Endodermal cell (in vitro differentiated cells): ENCODE measurements around the gene MINK1. TPM values are rescaled to one million over a fixed set of nuclear protein-coding genes. Genes with fewer than 3 reads are reported as not detected.
A peak's percentile ranks its signal among the peaks of the same experiment; 100 is the strongest.

Experiments
- DNase-seq: peaks from one replicate; pipeline ENCODE4 v3.0.0-alpha.2; 2017
- H3K27ac ChIP-seq: 2 replicates; pipeline ENCODE4 v1.5.1; 2013; ENCODE audit warnings: mild to moderate bottlenecking, low read depth, low read length, moderate library complexity
- H3K27me3 ChIP-seq: 2 replicates; pipeline ENCODE4 v1.6.1; 2013; ENCODE audit warnings: mild to moderate bottlenecking, low read length, moderate library complexity; ENCODE audit not compliant: insufficient read depth, control insufficient read depth, poor library complexity, severe bottlenecking
- H3K36me3 ChIP-seq: 2 replicates; pipeline ENCODE4 v1.7.0; 2013; ENCODE audit warnings: mild to moderate bottlenecking, low read length, moderate library complexity; ENCODE audit not compliant: control insufficient read depth, insufficient read depth
- H3K4me1 ChIP-seq: one replicate; pipeline ENCODE4 v1.7.0; 2013; ENCODE audit warnings: low read length; ENCODE audit not compliant: control insufficient read depth, insufficient read depth
- H3K4me3 ChIP-seq: 2 replicates; pipeline ENCODE4 v1.5.1; 2013; ENCODE audit warnings: mild to moderate bottlenecking, low read length, moderate library complexity
- H3K9ac ChIP-seq: 2 replicates; pipeline ENCODE4 v1.6.1; 2013; ENCODE audit warnings: mild to moderate bottlenecking, low read length, moderate library complexity; ENCODE audit not compliant: poor library complexity, severe bottlenecking; ENCODE audit errors: extremely low read depth
- H3K9me3 ChIP-seq: 2 replicates; pipeline ENCODE4 v1.6.1; 2013; ENCODE audit warnings: mild to moderate bottlenecking, low read length, moderate library complexity; ENCODE audit not compliant: control insufficient read depth
- H3K27ac Mint-ChIP-seq: 2 replicates; pipeline ENCODE4 v1.8.0; 2020; ENCODE audit warnings: mixed read lengths
- H3K27me3 Mint-ChIP-seq: 2 replicates; pipeline ENCODE4 v1.8.0; 2021; ENCODE audit warnings: mild to moderate bottlenecking, mixed read lengths; ENCODE audit not compliant: insufficient read depth
- H3K36me3 Mint-ChIP-seq: 2 replicates; pipeline ENCODE4 v1.8.0; 2020; ENCODE audit warnings: low read depth, mixed read lengths
- H3K4me1 Mint-ChIP-seq: 2 replicates; pipeline ENCODE4 v1.8.0; 2020; ENCODE audit warnings: mixed read lengths
- H3K4me3 Mint-ChIP-seq: 2 replicates; pipeline ENCODE4 v1.8.0; 2020; ENCODE audit warnings: mild to moderate bottlenecking, moderate library complexity, mixed read lengths
- H3K9me3 Mint-ChIP-seq: 2 replicates; pipeline ENCODE4 v1.8.0; 2020; ENCODE audit warnings: mild to moderate bottlenecking, mixed read lengths
- WGBS, 2 experiments: methylation state at CpG; one replicate each; pipeline versions ENCODE4 v1.1.5 to v1.1.7; 2013; ENCODE audit warnings: missing lambda C conversion rate in 2 of 2, mixed read lengths in 1 of 2; ENCODE audit not compliant: insufficient coverage in 1 of 2, insufficient read length in 1 of 2; 5-methylcytosine and 5-hydroxymethylcytosine counted together
- total RNA-seq, 2 donors: library from RNA; stranded (reverse); fragmentation: NEBNext Ultra II Directional in 1 of 2; extraction: Animal tissue kit (Norgen Biotek cat#: 25700) in 1 of 2; gene quantifications; 2 replicates in 1 of 2; 3 replicates in 1 of 2; pipeline ENCODE4 v1.2.1, GENCODE V29; 2021
- TF ChIP-seq, protein P1 (sequence below): fragments of 200-600 bp; sonication (generic); conservative IDR thresholded peaks from 2 replicates; pipeline ENCODE4 v1.5.0; 2021; ENCODE audit warnings: antibody characterized with exemption, mild to moderate bottlenecking

MINK1 gene
- total RNA-seq, 2 donors from 2014 or later: 75.0 to 79.7 TPM

DNA sequence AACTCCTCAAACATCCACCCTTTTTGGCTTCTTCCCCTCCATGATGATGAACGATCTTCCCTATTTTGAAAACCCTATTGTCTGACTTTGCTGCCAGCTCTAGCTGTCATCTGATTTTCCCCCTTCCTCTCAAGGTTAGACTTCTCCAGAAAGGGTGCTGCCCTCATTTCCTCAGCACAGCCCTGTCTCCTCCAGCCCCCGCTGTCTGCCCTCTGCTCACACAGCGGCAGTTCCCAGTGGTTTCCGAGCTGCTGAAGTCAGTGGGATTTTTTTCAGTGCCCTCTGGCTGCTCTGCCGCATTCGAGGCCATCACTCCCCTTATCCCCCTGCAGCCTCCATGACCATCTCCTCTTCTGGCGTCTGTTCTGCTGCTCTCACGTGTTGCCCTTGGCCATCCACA is 39.6 kb downstream of the MINK1 start:
- peak overlapping the region; percentile 53 for H3K27ac ChIP-seq
- TF ChIP-seq, protein P1, sequence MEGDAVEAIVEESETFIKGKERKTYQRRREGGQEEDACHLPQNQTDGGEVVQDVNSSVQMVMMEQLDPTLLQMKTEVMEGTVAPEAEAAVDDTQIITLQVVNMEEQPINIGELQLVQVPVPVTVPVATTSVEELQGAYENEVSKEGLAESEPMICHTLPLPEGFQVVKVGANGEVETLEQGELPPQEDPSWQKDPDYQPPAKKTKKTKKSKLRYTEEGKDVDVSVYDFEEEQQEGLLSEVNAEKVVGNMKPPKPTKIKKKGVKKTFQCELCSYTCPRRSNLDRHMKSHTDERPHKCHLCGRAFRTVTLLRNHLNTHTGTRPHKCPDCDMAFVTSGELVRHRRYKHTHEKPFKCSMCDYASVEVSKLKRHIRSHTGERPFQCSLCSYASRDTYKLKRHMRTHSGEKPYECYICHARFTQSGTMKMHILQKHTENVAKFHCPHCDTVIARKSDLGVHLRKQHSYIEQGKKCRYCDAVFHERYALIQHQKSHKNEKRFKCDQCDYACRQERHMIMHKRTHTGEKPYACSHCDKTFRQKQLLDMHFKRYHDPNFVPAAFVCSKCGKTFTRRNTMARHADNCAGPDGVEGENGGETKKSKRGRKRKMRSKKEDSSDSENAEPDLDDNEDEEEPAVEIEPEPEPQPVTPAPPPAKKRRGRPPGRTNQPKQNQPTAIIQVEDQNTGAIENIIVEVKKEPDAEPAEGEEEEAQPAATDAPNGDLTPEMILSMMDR: no peak

DNA sequence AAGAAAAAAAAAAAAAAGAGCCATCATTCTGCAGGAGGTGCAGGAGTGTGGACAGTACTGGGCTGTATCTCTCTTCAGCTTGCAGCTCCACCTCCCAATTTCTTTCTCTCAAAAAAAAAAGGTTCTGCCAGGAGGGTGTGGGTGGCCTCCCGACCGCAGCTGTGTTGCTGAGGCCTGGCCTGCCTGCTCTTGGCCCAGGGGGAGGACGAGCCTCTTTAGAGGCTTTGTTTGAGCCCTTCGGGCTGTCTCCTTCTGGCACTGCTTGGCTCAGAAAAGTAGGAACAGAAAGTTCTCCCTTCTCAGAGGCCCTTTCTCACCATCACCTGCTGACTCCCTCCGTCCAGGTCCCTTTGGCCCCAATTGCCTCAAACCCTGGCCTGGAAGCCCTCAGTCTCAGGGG is 43.9 kb downstream of the MINK1 start:
- H3K4me1 ChIP-seq: no peaks in the 10 kb centered on the region
- TF ChIP-seq, protein P1: no peak
- no peak for DNase-seq
- no peak overlapping the region for H3K4me3 Mint-ChIP-seq
- 91 to 100% methylated on average over 2 to 4 of the region's 5 CpGs for WGBS, 2 experiments
- peaks cover 1% of the 10 kb centered on the region for H3K4me1 Mint-ChIP-seq
- H3K9me3 ChIP-seq: no peaks in the 10 kb centered on the region
- no peaks in the 10 kb centered on the region for H3K27me3 Mint-ChIP-seq
- H3K36me3 ChIP-seq: no peaks in the 10 kb centered on the region
- no peak overlapping the region for H3K4me3 ChIP-seq
- no peaks in the 10 kb centered on the region for H3K9me3 Mint-ChIP-seq
- no peak overlapping the region for H3K9ac ChIP-seq
- no peaks in the 10 kb centered on the region for H3K27me3 ChIP-seq
- no peak overlapping the region for H3K27ac Mint-ChIP-seq
- H3K27ac ChIP-seq: no peak overlapping the region
- H3K36me3 Mint-ChIP-seq: peaks cover 12% of the 10 kb centered on the region

More for the DNA sequence above, 39.6 kb downstream of the MINK1 start:
- H3K36me3 Mint-ChIP-seq: peaks cover 11% of the 10 kb centered on the region
- no peak overlapping the region for H3K4me3 Mint-ChIP-seq
- 68 to 80% methylated on average over 8 of the region's 8 CpGs for WGBS, 2 experiments
- DNase-seq: no peak
- H3K4me3 ChIP-seq: no peak overlapping the region
- H3K9me3 Mint-ChIP-seq: no peaks in the 10 kb centered on the region
- H3K9ac ChIP-seq: no peak overlapping the region
- H3K9me3 ChIP-seq: no peaks in the 10 kb centered on the region
- H3K27me3 Mint-ChIP-seq: no peaks in the 10 kb centered on the region
- H3K4me1 Mint-ChIP-seq: no peaks in the 10 kb centered on the region
- no peaks in the 10 kb centered on the region for H3K27me3 ChIP-seq
- peak overlapping the region; percentile 18 for H3K27ac Mint-ChIP-seq
- H3K36me3 ChIP-seq: peaks cover 5% of the 10 kb centered on the region
- H3K4me1 ChIP-seq: no peaks in the 10 kb centered on the region

DNA sequence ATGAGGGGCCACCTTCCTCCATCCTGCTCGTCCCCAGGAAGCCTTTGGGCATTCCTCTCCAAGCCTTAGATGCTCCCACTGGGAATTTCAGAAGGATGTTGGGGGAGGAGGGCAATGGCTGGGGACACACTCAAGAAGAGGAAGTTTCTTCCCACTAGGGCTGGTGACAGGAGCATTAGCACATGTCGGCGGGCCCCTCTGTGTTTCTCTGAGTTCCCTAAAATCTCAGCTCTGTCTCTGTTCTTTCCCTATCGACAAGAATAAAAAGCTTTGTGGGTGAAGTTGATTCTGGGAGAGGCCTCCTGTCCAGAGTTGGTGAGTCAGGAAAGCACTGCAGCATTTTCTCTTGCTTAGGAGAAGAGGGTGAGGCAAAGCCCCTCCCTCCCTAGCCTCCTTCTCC is 46.5 kb downstream of the MINK1 start:
- 87 to 100% methylated on average over 2 to 4 of the region's 4 CpGs for WGBS, 2 experiments
- Histone ChIP-seq H3K36me3 (no peaks in the 10 kb centered on the region), H3K27ac (no peak overlapping the region), H3K4me3 (no peak overlapping the region), H3K27me3 (no peaks in the 10 kb centered on the region), H3K4me1 (no peaks in the 10 kb centered on the region), H3K9ac (no peak overlapping the region), H3K9me3 (no peaks in the 10 kb centered on the region)
- TF ChIP-seq, protein P1: no peak
- no peak overlapping the region for H3K27ac Mint-ChIP-seq
- peaks cover 18% of the 10 kb centered on the region for H3K36me3 Mint-ChIP-seq
- peaks cover 1% of the 10 kb centered on the region for H3K4me1 Mint-ChIP-seq
- H3K9me3 Mint-ChIP-seq: no peaks in the 10 kb centered on the region
- H3K4me3 Mint-ChIP-seq: no peak overlapping the region
- DNase-seq: no peak
- H3K27me3 Mint-ChIP-seq: no peaks in the 10 kb centered on the region
